GM23338 (cell line): Measurements from ENCODE around the gene RDH8. TPM values are rescaled to one million over a fixed set of nuclear protein-coding genes. Genes with fewer than 3 reads are reported as not detected.

Source experiments
- ATAC-seq: fragments of 200-7000 bp; cut with Tn5 transposase; 3 replicates; pipeline ENCODE4 v1.9.1; 2020
- DNase-seq: peaks from one replicate; pipeline ENCODE4 v3.0.0-alpha.2; 2015; ENCODE audit warnings: low spot score
- H2AFZ ChIP-seq: fragments of 200-600 bp; sonication (generic); 2 replicates; pipeline ENCODE4 v1.8.0; 2016; ENCODE audit warnings: antibody characterized with exemption, mild to moderate bottlenecking, moderate library complexity
- H3F3A ChIP-seq: fragments of 200-600 bp; sonication (generic); replicated peaks from 2 replicates; pipeline ENCODE4 v1.8.0; 2017; ENCODE audit warnings: antibody characterized with exemption, mixed run types, low read depth
- H3K27ac ChIP-seq: fragments of 200-600 bp; sonication (generic); 2 replicates; pipeline ENCODE4 v1.6.1; 2016; ENCODE audit warnings: low read depth
- H3K27me3 ChIP-seq: fragments of 200-600 bp; sonication (generic); 2 replicates; pipeline ENCODE4 v1.8.0; 2016; ENCODE audit warnings: mild to moderate bottlenecking, mixed run types, moderate library complexity; ENCODE audit not compliant: insufficient read depth
- H3K36me3 ChIP-seq: fragments of 200-600 bp; sonication (generic); 2 replicates; pipeline ENCODE4 v1.8.0; 2016; ENCODE audit warnings: mild to moderate bottlenecking; ENCODE audit not compliant: insufficient read depth
- H3K4me1 ChIP-seq: fragments of 200-600 bp; sonication (generic); 2 replicates; pipeline ENCODE4 v1.8.0; 2016; ENCODE audit warnings: mild to moderate bottlenecking, moderate library complexity; ENCODE audit not compliant: insufficient read depth
- H3K4me2 ChIP-seq: fragments of 200-600 bp; sonication (generic); 2 replicates; pipeline ENCODE4 v1.7.1; 2017; ENCODE audit warnings: mixed run types
- H3K4me3 ChIP-seq: fragments of 200-600 bp; sonication (generic); 2 replicates; pipeline ENCODE4 v1.6.1; 2016; ENCODE audit warnings: mixed run types
- H3K79me2 ChIP-seq: fragments of 200-600 bp; sonication (generic); replicated peaks from 2 replicates; pipeline ENCODE4 v1.8.0; 2017; ENCODE audit warnings: mild to moderate bottlenecking; ENCODE audit not compliant: insufficient read depth
- H3K9me2 ChIP-seq: fragments of 200-600 bp; sonication (generic); 2 replicates; pipeline ENCODE4 v1.8.0; 2017; ENCODE audit not compliant: insufficient read depth
- H4K20me1 ChIP-seq: fragments of 200-600 bp; sonication (generic); replicated peaks from 2 replicates; pipeline ENCODE4 v1.8.0; 2017; ENCODE audit warnings: mild to moderate bottlenecking; ENCODE audit not compliant: insufficient read depth
- H3K27ac Mint-ChIP-seq: 2 replicates; pipeline ENCODE4 v1.8.0; 2020; ENCODE audit warnings: inconsistent platforms, mild to moderate bottlenecking, moderate library complexity, mixed read lengths
- H3K27me3 Mint-ChIP-seq: 3 replicates; pipeline ENCODE4 v1.8.0; 2022; ENCODE audit warnings: low read depth, mild to moderate bottlenecking, moderate library complexity, mixed read lengths, inconsistent platforms; ENCODE audit not compliant: insufficient read depth, poor library complexity
- H3K36me3 Mint-ChIP-seq: 3 replicates; pipeline ENCODE4 v1.8.0; 2021; ENCODE audit warnings: low read depth, mild to moderate bottlenecking, inconsistent platforms, moderate library complexity, mixed read lengths
- H3K4me1 Mint-ChIP-seq: 3 replicates; pipeline ENCODE4 v1.8.0; 2020; ENCODE audit warnings: mild to moderate bottlenecking, inconsistent platforms, mixed read lengths
- H3K4me3 Mint-ChIP-seq: 3 replicates; pipeline ENCODE4 v1.8.0; 2021; ENCODE audit warnings: moderate library complexity, mild to moderate bottlenecking, inconsistent platforms, mixed read lengths
- H3K9me3 Mint-ChIP-seq: 3 replicates; pipeline ENCODE4 v1.8.0; 2020; ENCODE audit warnings: moderate library complexity, mild to moderate bottlenecking, inconsistent platforms, mixed read lengths
- EZH2phosphoT487 ChIP-seq: fragments of 200-600 bp; sonication (generic); IDR thresholded peaks from one replicate; pipeline ENCODE4 v1.8.1; 2018; ENCODE audit warnings: antibody characterized with exemption; ENCODE audit not compliant: unreplicated experiment
- JUNB ChIP-seq: IDR thresholded peaks from one replicate; pipeline ENCODE4 v1.6.1; 2016; ENCODE audit warnings: antibody characterized with exemption; ENCODE audit not compliant: unreplicated experiment
- ZNF331 ChIP-seq: fragments of 250-450 bp; sonication (Bioruptor Pico); IDR thresholded peaks from 2 replicates; pipeline ENCODE4 v1.5.0; 2020; ENCODE audit warnings: low read depth, mild to moderate bottlenecking, moderate library complexity
- polyA plus RNA-seq: library from polyadenylated mRNA; unstranded; fragments of >200 nt; fragmentation: Nextera tagmentation; extraction: Ambion mirVana; gene quantifications from 2 replicates; pipeline ENCODE4 v1.2.1, GENCODE V29; 2016
- total RNA-seq: library from RNA; depleted of rRNA; stranded (reverse); fragments of >200 nt; shearing (Covaris generic); gene quantifications from 2 replicates; pipeline ENCODE4 v1.2.3, GENCODE V29; 2014
- TF ChIP-seq, protein P1 (sequence below): IDR thresholded peaks from one replicate; pipeline ENCODE4 v1.6.1; 2018; ENCODE audit warnings: antibody characterized with exemption; ENCODE audit not compliant: unreplicated experiment
- TF ChIP-seq, protein P2 (sequence below): fragments of 250-450 bp; sonication (Bioruptor Pico); IDR thresholded peaks from 2 replicates; pipeline ENCODE4 v1.5.0; 2020; ENCODE audit warnings: mild to moderate bottlenecking, moderate library complexity
- TF ChIP-seq, protein P3 (sequence below), 2 experiments: fragments of 200-600 bp in 1 of 2; sonication (generic) in 1 of 2; conservative IDR thresholded peaks; 2 replicates each; pipeline versions ENCODE4 v1.5.1 to v1.6.1; 2016 to 2017; ENCODE audit warnings: antibody characterized with exemption in 2 of 2, low read depth in 2 of 2, mild to moderate bottlenecking in 2 of 2, moderate library complexity in 1 of 2

The RDH8 gene
- total and polyA plus RNA-seq, 2 experiments from 2014 or later: not detected

DNA sequence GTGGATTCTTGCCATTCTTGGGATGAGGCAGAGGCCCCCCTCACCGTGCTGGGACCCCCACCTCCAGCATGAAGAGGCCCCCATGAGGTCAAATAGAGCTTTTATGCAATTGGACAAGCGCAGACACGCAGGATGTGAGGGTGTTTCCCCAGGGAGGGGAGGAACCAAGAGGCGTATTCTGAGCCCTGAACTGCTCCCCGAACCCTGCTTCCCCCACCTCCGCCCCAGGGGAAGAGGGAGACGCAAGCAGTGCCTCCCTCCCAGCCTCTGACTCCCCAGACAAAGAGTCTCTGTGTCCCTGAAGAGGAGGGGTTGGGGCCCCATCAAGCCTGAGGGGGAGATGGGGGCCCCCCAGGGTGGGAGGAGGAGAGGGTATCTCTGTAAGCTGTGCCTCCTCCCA, 1.3 kb upstream of the RDH8 start:
- H3K4me3 Mint-ChIP-seq: no peak overlapping the region
- H3K27me3 Mint-ChIP-seq: peaks cover 30% of the 10 kb centered on the region

More for the DNA sequence above, 1.3 kb upstream of the RDH8 start:
- Histone ChIP-seq H2AFZ (no peak overlapping the region), H3F3A (no peaks in the 10 kb centered on the region), H3K4me1 (no peaks in the 10 kb centered on the region), H3K27ac (no peak overlapping the region), H3K79me2 (no peaks in the 10 kb centered on the region), H3K27me3 (peaks cover 24% of the 10 kb centered on the region), H3K9me2 (no peaks in the 10 kb centered on the region), H3K4me3 (no peak overlapping the region), H3K36me3 (no peaks in the 10 kb centered on the region), H3K4me2 (no peak overlapping the region), H4K20me1 (no peaks in the 10 kb centered on the region)
- ATAC-seq (no peak), DNase-seq (no peak)
- Mint-ChIP-seq H3K4me1 (peaks cover 15% of the 10 kb centered on the region), H3K36me3 (no peaks in the 10 kb centered on the region; the same call in 2 of the 3 replicates), H3K27ac (no peak overlapping the region), H3K9me3 (no peaks in the 10 kb centered on the region; the same call in 1 of the 3 replicates)
- TF ChIP-seq ZNF331 (CRISPR knock-in tag): no peak
- TF ChIP-seq, protein P1, sequence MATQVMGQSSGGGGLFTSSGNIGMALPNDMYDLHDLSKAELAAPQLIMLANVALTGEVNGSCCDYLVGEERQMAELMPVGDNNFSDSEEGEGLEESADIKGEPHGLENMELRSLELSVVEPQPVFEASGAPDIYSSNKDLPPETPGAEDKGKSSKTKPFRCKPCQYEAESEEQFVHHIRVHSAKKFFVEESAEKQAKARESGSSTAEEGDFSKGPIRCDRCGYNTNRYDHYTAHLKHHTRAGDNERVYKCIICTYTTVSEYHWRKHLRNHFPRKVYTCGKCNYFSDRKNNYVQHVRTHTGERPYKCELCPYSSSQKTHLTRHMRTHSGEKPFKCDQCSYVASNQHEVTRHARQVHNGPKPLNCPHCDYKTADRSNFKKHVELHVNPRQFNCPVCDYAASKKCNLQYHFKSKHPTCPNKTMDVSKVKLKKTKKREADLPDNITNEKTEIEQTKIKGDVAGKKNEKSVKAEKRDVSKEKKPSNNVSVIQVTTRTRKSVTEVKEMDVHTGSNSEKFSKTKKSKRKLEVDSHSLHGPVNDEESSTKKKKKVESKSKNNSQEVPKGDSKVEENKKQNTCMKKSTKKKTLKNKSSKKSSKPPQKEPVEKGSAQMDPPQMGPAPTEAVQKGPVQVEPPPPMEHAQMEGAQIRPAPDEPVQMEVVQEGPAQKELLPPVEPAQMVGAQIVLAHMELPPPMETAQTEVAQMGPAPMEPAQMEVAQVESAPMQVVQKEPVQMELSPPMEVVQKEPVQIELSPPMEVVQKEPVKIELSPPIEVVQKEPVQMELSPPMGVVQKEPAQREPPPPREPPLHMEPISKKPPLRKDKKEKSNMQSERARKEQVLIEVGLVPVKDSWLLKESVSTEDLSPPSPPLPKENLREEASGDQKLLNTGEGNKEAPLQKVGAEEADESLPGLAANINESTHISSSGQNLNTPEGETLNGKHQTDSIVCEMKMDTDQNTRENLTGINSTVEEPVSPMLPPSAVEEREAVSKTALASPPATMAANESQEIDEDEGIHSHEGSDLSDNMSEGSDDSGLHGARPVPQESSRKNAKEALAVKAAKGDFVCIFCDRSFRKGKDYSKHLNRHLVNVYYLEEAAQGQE: no peak
- TF ChIP-seq, protein P2, sequence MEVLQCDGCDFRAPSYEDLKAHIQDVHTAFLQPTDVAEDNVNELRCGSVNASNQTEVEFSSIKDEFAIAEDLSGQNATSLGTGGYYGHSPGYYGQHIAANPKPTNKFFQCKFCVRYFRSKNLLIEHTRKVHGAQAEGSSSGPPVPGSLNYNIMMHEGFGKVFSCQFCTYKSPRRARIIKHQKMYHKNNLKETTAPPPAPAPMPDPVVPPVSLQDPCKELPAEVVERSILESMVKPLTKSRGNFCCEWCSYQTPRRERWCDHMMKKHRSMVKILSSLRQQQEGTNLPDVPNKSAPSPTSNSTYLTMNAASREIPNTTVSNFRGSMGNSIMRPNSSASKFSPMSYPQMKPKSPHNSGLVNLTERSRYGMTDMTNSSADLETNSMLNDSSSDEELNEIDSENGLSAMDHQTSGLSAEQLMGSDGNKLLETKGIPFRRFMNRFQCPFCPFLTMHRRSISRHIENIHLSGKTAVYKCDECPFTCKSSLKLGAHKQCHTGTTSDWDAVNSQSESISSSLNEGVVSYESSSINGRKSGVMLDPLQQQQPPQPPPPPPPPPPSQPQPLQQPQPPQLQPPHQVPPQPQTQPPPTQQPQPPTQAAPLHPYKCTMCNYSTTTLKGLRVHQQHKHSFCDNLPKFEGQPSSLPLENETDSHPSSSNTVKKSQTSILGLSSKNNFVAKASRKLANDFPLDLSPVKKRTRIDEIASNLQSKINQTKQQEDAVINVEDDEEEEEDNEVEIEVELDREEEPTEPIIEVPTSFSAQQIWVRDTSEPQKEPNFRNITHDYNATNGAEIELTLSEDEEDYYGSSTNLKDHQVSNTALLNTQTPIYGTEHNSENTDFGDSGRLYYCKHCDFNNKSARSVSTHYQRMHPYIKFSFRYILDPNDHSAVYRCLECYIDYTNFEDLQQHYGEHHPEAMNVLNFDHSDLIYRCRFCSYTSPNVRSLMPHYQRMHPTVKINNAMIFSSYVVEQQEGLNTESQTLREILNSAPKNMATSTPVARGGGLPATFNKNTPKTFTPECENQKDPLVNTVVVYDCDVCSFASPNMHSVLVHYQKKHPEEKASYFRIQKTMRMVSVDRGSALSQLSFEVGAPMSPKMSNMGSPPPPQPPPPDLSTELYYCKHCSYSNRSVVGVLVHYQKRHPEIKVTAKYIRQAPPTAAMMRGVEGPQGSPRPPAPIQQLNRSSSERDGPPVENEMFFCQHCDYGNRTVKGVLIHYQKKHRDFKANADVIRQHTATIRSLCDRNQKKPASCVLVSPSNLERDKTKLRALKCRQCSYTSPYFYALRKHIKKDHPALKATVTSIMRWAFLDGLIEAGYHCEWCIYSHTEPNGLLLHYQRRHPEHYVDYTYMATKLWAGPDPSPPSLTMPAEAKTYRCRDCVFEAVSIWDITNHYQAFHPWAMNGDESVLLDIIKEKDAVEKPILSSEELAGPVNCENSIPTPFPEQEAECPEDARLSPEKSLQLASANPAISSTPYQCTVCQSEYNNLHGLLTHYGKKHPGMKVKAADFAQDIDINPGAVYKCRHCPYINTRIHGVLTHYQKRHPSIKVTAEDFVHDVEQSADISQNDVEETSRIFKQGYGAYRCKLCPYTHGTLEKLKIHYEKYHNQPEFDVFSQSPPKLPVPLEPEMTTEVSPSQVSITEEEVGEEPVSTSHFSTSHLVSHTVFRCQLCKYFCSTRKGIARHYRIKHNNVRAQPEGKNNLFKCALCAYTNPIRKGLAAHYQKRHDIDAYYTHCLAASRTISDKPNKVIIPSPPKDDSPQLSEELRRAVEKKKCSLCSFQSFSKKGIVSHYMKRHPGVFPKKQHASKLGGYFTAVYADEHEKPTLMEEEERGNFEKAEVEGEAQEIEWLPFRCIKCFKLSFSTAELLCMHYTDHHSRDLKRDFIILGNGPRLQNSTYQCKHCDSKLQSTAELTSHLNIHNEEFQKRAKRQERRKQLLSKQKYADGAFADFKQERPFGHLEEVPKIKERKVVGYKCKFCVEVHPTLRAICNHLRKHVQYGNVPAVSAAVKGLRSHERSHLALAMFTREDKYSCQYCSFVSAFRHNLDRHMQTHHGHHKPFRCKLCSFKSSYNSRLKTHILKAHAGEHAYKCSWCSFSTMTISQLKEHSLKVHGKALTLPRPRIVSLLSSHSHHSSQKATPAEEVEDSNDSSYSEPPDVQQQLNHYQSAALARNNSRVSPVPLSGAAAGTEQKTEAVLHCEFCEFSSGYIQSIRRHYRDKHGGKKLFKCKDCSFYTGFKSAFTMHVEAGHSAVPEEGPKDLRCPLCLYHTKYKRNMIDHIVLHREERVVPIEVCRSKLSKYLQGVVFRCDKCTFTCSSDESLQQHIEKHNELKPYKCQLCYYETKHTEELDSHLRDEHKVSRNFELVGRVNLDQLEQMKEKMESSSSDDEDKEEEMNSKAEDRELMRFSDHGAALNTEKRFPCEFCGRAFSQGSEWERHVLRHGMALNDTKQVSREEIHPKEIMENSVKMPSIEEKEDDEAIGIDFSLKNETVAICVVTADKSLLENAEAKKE: no peak
- TF ChIP-seq, protein P3, sequence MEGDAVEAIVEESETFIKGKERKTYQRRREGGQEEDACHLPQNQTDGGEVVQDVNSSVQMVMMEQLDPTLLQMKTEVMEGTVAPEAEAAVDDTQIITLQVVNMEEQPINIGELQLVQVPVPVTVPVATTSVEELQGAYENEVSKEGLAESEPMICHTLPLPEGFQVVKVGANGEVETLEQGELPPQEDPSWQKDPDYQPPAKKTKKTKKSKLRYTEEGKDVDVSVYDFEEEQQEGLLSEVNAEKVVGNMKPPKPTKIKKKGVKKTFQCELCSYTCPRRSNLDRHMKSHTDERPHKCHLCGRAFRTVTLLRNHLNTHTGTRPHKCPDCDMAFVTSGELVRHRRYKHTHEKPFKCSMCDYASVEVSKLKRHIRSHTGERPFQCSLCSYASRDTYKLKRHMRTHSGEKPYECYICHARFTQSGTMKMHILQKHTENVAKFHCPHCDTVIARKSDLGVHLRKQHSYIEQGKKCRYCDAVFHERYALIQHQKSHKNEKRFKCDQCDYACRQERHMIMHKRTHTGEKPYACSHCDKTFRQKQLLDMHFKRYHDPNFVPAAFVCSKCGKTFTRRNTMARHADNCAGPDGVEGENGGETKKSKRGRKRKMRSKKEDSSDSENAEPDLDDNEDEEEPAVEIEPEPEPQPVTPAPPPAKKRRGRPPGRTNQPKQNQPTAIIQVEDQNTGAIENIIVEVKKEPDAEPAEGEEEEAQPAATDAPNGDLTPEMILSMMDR (conservative IDR thresholded peaks at IDR 0.05; ENCODE audit: low read depth in 2 of 2): no peak
- TF ChIP-seq JUNB: no peak
- no peak for TF ChIP-seq EZH2phosphoT487
